Choroid plexus epithelial cell (primary cell): ENCODE measurements around the gene RSPH6A.

ENCODE experiments used
- DNase-seq: peaks from one replicate; pipeline ENCODE4 v3.0.0-alpha.2; 2010; ENCODE audit warnings: low read depth
- H3K4me3 ChIP-seq: 2 replicates; pipeline ENCODE4 v1.5.1; 2011; ENCODE audit warnings: low read depth, mild to moderate bottlenecking, control low read depth, low read length, moderate library complexity
- TF ChIP-seq, protein P1 (sequence below): conservative IDR thresholded peaks from 2 replicates; pipeline ENCODE4 v1.5.1; 2011; ENCODE audit warnings: low read depth, mild to moderate bottlenecking, control low read depth, inconsistent platforms, low read length, moderate library complexity

RSPH6A gene

DNA sequence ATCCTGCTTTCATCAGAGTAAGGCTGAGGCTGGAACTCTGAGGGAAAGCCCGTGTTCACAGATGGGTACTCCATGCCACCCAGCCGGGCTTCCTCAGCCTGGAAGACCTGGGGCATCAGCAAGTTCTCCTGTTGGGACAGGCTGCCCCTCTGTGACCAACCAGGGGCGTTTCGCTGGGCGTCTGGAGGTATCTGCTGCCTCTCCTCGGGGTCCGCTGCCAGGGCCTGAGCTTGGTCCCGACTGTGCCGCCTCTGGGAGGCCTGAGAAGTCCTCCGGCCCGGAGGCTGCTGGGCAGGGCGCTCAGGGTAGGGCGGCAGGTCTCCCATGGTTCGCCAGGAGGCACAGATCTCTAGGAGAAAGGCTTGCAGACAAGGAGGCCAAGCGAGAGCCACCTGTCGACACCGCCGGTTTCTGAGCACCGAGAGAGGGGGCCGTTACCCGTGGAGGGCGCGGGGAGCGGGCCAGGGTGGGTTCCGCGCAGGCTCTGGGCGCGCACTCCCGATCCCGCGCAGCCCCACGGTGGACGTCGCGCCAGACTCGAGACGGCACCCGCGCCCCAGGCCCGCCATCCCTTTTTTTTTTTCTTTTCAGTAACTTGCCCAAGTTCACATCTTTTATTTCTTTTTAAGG is at the start of gene RSPH6A:
Gene RSPH6A (minus strand): TSS at position 458 of the 630 bp plus-strand sequence. CDS start 132 bp downstream, at position 326.
- DNase-seq: no peak
- H3K4me3 ChIP-seq: peak within 1 kb of the TSS; percentile 35
- TF ChIP-seq, protein P1, sequence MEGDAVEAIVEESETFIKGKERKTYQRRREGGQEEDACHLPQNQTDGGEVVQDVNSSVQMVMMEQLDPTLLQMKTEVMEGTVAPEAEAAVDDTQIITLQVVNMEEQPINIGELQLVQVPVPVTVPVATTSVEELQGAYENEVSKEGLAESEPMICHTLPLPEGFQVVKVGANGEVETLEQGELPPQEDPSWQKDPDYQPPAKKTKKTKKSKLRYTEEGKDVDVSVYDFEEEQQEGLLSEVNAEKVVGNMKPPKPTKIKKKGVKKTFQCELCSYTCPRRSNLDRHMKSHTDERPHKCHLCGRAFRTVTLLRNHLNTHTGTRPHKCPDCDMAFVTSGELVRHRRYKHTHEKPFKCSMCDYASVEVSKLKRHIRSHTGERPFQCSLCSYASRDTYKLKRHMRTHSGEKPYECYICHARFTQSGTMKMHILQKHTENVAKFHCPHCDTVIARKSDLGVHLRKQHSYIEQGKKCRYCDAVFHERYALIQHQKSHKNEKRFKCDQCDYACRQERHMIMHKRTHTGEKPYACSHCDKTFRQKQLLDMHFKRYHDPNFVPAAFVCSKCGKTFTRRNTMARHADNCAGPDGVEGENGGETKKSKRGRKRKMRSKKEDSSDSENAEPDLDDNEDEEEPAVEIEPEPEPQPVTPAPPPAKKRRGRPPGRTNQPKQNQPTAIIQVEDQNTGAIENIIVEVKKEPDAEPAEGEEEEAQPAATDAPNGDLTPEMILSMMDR: no peak

DNA sequence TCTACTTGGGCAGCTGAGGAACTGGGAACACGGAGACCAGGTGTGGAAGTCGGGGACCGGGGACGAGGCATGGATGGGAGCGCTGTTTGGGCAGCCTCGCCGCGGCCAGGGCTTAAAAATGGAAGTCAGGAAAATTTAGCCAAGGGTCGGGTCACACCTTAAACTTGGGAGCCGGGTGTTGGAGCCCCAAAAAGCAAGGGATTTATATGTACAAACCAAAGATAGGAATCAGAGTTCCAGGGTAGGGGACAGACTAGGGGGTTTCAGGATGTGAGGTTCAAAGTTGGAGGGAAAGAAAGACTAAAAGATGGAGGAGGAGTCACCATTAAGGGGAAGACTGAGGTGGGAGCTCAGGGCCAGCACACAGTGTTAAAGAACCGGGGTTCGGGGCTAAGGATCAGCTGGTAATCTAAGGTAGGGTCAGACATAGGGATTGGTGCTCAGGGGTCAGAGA is 49.5 kb upstream of the RSPH6A start:
- no peak overlapping the region for H3K4me3 ChIP-seq
- DNase-seq: no peak
- TF ChIP-seq, protein P1: no peak

DNA sequence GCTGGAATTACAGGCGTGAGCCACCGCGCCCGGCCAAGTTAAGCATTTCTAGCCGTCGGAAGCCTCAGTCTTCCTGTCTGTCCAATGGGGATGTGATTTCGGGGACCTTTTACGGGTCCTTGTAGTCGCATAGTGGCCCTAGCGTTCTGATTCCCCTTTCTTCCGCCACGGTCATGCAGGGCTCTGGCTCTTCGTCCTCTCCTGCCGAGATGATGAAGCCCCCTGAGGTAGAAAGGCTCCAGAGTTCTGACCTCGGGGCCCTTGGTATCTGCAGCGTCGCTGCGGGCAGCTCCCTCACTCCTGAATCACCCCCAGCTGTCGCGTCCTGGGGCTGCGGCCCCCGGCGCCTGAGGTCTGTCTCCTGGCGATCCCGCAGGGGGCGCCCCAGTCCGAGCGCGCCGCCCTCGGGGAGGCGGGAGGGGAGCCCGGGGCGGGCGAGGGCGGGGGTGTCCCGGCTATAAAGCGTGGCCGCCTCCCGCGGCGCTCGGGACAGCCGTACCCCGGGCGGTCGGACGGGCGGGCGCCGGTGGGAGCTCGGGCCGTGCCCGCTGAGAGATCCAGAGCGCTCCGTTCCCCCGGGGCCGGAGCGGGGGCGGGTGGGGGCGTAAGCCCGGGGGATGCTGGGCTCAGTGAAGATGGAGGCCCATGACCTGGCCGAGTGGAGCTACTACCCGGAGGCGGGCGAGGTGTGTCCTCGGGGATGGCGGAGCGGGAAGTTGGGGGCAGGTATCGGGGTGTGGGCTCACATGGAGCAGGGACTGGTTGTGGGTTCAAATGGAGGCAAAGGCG is 48.9 kb upstream of the RSPH6A start, which contains the start of gene FOXA3:
Gene FOXA3 (plus strand): TSS at position 487 of the 789 bp plus-strand sequence. CDS start 131 bp downstream, at position 618.
- TF ChIP-seq, protein P1: peak; percentile 43
- DNase-seq: peak; percentile 17
- H3K4me3 ChIP-seq: peak within 1 kb of the TSS; percentile 49

DNA sequence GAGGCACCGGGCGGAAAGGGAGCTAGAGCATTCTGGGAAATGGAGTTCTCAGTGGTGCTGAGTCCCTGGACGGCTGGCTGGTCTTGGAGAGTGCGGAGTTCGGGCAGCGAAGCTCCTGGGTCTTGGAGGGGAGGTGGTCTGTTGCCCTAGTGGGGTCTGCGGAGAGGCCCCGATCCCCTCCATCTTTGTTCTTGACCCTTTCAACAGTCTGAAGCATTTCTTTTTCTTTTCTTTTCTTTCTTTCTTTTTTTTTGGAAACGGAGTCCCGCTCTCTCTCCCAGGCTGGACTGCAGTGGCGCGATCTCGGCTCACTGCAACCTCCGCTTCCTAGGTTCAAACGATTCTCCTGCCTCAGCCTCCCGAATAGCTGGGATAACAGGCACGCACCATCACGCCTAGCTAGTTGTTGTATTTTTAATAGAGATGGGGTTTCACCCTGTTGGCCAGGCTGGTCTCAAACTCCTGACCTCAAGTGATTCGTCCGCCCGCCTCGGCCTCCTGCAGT is 48.3 kb upstream of the RSPH6A start:
- no peak for DNase-seq
- TF ChIP-seq, protein P1: no peak
- peak overlapping the region; percentile 49 for H3K4me3 ChIP-seq

DNA sequence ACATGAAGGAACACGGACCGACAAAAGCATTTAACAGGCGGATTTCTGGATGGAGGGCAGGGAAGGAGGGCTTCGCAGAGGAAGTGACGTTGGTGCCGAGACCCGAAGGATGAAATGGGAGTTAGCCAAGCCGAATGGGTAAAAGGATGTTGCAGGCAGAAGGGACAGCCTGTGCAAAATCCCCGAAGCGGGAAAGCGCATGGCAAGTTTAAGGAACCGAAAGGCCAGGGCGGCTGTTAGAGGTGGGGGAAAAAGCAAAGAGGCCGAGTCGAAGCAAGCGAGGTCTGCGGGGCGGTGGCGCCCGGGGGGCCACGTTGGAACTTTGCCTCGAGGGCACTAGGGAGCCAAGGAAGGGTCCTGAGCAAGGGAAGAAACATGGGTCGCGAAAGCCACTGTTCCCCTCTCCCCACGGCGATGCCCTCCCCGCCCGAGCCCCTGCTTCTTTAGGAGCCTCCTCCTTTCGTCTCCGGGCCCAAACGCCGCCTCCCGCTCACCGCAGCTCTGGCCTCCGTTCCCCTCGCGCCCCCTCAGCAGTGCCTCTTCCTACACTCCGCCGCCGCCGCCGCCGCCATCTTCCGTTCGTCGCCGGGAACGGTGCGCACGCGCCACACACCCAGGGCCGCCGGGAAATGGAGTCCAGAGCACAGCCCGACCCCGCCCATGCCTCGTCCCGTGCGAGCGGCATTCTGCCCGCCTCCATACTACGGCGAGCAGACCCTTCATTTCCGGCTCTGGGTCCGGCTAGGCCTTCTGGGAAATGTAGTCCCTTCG is 47.6 kb upstream of the RSPH6A start, which contains the start of gene SYMPK:
Gene SYMPK (minus strand): TSS at position 584 of the 771 bp plus-strand sequence. CDS start 8,652 bp downstream, outside the sequence.
- TF ChIP-seq, protein P1: no peak
- H3K4me3 ChIP-seq: peak within 1 kb of the TSS; percentile 99
- DNase-seq: peak; percentile 99

DNA sequence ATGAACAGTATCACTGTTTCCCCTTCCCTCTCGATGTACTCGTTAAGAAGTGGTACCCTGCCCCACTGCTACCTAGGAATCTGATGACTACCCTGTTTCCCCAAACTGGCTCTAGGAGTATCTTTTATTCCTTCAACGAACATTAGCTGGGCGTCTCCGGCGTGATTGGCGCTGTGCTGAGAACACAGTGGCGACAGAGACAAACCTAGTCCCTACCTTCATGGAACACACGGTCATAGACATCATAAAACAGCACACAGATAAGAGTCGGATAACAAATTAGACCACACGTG is 47.1 kb upstream of the RSPH6A start:
- TF ChIP-seq, protein P1: no peak
- DNase-seq: no peak
- H3K4me3 ChIP-seq: peak overlapping the region; percentile 99
